IMR-90 (cell line): ENCODE measurements around the gene CCDC152. TPM values are rescaled to one million over a fixed set of nuclear protein-coding genes. Genes with fewer than 3 reads are reported as not detected.

Source experiments
- ATAC-seq: fragments of 200-7000 bp; cut with Tn5 transposase; 2 replicates; pipeline ENCODE4 v1.9.1; 2020; ENCODE audit warnings: low read depth, mild to moderate bottlenecking, moderate library complexity
- BruUV-seq: library from RNA; stranded (reverse); fragments of 400-500 nt; replicated peaks from 2 replicates; lab custom pipeline; 2021; lab: Mats Ljungman, UMichigan
- CTCF ChIA-PET: fragments of 300-600 bp; formaldehyde crosslinking; extraction: SDS; loops from one replicate; lab custom pipeline; 2021; ENCODE audit warnings: antibody characterized with exemption; lab: Yijun Ruan, JAX
- POLR2A ChIA-PET: fragments of 300-600 bp; sonication (Branson Sonifier 250); formaldehyde crosslinking; loops from one replicate; lab custom pipeline; 2022; ENCODE audit warnings: antibody characterized with exemption; ENCODE audit not compliant: unreplicated experiment; lab: Charles Lee
- DNase-seq: peaks from one replicate; pipeline ENCODE4 v3.0.0; 2013
- H2AFZ ChIP-seq: replicated peaks from 2 replicates; pipeline ENCODE3; 2013; ENCODE audit warnings: low read length, mild to moderate bottlenecking; ENCODE audit not compliant: poor library complexity
- H2AK5ac ChIP-seq: 2 replicates; pipeline ENCODE4 v1.6.1; 2013; ENCODE audit warnings: low read depth, low read length, inconsistent platforms
- H2AK9ac ChIP-seq: replicated peaks from 2 replicates; pipeline ENCODE3; 2013; ENCODE audit warnings: mild to moderate bottlenecking, low read depth, low read length, moderate library complexity; ENCODE audit not compliant: poor library complexity
- H2BK120ac ChIP-seq: 2 replicates; pipeline ENCODE4 v1.6.1; 2013; ENCODE audit warnings: low read depth, low read length, inconsistent platforms
- H2BK15ac ChIP-seq: 3 replicates; pipeline ENCODE4 v1.6.1; 2013; ENCODE audit warnings: low read depth, low read length, inconsistent platforms
- H2BK20ac ChIP-seq: 2 replicates; pipeline ENCODE4 v1.6.1; 2013; ENCODE audit warnings: low read depth, mild to moderate bottlenecking, inconsistent platforms, low read length, moderate library complexity
- H2BK5ac ChIP-seq: 2 replicates; pipeline ENCODE4 v1.6.1; 2013; ENCODE audit warnings: mild to moderate bottlenecking, low read depth, low read length, inconsistent platforms; ENCODE audit not compliant: poor library complexity, severe bottlenecking
- H3K14ac ChIP-seq: replicated peaks from 2 replicates; pipeline ENCODE4 v1.6.1; 2013; ENCODE audit warnings: low read depth, low read length, inconsistent platforms
- H3K18ac ChIP-seq: 2 replicates; pipeline ENCODE4 v1.6.1; 2013; ENCODE audit warnings: low read depth, low read length, control low read depth
- H3K23ac ChIP-seq: 2 replicates; pipeline ENCODE4 v1.6.1; 2013; ENCODE audit warnings: low read depth, low read length, inconsistent platforms
- H3K27ac ChIP-seq: 2 replicates; pipeline ENCODE4 v1.5.1; 2013; ENCODE audit warnings: mild to moderate bottlenecking, control low read depth, low read length; ENCODE audit not compliant: insufficient read depth
- H3K27me3 ChIP-seq: 2 replicates; pipeline ENCODE4 v1.6.1; 2013; ENCODE audit warnings: low read length; ENCODE audit not compliant: control insufficient read depth, insufficient read depth
- H3K36me3 ChIP-seq: 2 replicates; pipeline ENCODE4 v1.6.1; 2013; ENCODE audit warnings: low read length, mixed read lengths; ENCODE audit not compliant: control insufficient read depth, insufficient read depth
- H3K4ac ChIP-seq: 2 replicates; pipeline ENCODE4 v1.6.1; 2013; ENCODE audit warnings: low read depth, low read length, inconsistent platforms
- H3K4me1 ChIP-seq: 2 replicates; pipeline ENCODE4 v1.6.1; 2013; ENCODE audit warnings: low read length, mixed read lengths; ENCODE audit not compliant: control insufficient read depth, insufficient read depth
- H3K4me2 ChIP-seq: 2 replicates; pipeline ENCODE4 v1.6.1; 2013; ENCODE audit warnings: low read depth, mild to moderate bottlenecking, control low read depth, low read length, moderate library complexity
- H3K4me3 ChIP-seq: 2 replicates; pipeline ENCODE4 v1.5.1; 2013; ENCODE audit warnings: low read depth, mild to moderate bottlenecking, control low read depth, low read length, moderate library complexity; ENCODE audit not compliant: insufficient read depth
- H3K56ac ChIP-seq: 2 replicates; pipeline ENCODE4 v1.6.1; 2013; ENCODE audit warnings: low read length, inconsistent platforms; ENCODE audit not compliant: insufficient read depth; ENCODE audit errors: extremely low read depth
- H3K79me1 ChIP-seq, 2 experiments: 2 replicates each; pipeline ENCODE4 v1.6.1; 2013; ENCODE audit warnings: low read length in 2 of 2, inconsistent platforms in 1 of 2, low read depth in 1 of 2
- H3K9ac ChIP-seq: 2 replicates; pipeline ENCODE4 v1.6.1; 2013; ENCODE audit warnings: low read depth, low read length, control low read depth
- H3K9me1 ChIP-seq: 2 replicates; pipeline ENCODE4 v1.6.1; 2013; ENCODE audit warnings: low read length, inconsistent platforms; ENCODE audit not compliant: insufficient read depth
- H3K9me3 ChIP-seq: 2 replicates; pipeline ENCODE4 v1.6.1; 2013; ENCODE audit warnings: low read length; ENCODE audit not compliant: control insufficient read depth, insufficient read depth
- H4K20me1 ChIP-seq: 2 replicates; pipeline ENCODE4 v1.6.1; 2013; ENCODE audit warnings: low read length, inconsistent platforms; ENCODE audit not compliant: insufficient read depth
- H4K5ac ChIP-seq: 2 replicates; pipeline ENCODE4 v1.6.1; 2013; ENCODE audit warnings: mild to moderate bottlenecking, low read depth, low read length, control low read depth
- H4K8ac ChIP-seq, 2 experiments: 2 replicates each; pipeline ENCODE4 v1.6.1; 2013; ENCODE audit warnings: low read depth in 2 of 2, low read length in 2 of 2, control low read depth in 1 of 2, inconsistent platforms in 1 of 2
- H4K91ac ChIP-seq: 2 replicates; pipeline ENCODE4 v1.6.1; 2013; ENCODE audit warnings: low read depth, low read length, inconsistent platforms; ENCODE audit not compliant: insufficient read depth
- CHD1 ChIP-seq: IDR thresholded peaks from 2 replicates; pipeline ENCODE4 v1.6.1; 2012; ENCODE audit warnings: low read depth, low read length, improper control_type of control experiment
- NFE2L2 ChIP-seq: fragments of 150-350 bp; IDR thresholded peaks from 2 replicates; pipeline ENCODE4 v1.6.1; 2016; ENCODE audit warnings: low read depth, mild to moderate bottlenecking, low read length
- POLR2A ChIP-seq: IDR thresholded peaks from 2 replicates; pipeline ENCODE4 v1.6.1; 2012; ENCODE audit warnings: mild to moderate bottlenecking, low read depth, low read length
- RAD21 ChIP-seq: IDR thresholded peaks from 2 replicates; pipeline ENCODE4 v1.6.1; 2012; ENCODE audit warnings: low read length, improper control_type of control experiment
- RCOR1 ChIP-seq: IDR thresholded peaks from 2 replicates; pipeline ENCODE4 v1.6.1; 2012; ENCODE audit warnings: mild to moderate bottlenecking, low read length, improper control_type of control experiment; ENCODE audit not compliant: insufficient replicate concordance
- RFX5 ChIP-seq: IDR thresholded peaks from 2 replicates; pipeline ENCODE4 v1.8.0; 2012; ENCODE audit warnings: low read depth, mild to moderate bottlenecking, low read length, moderate library complexity
- USF2 ChIP-seq: fragments of 150-350 bp; IDR thresholded peaks from 2 replicates; pipeline ENCODE4 v1.6.1; 2017; ENCODE audit warnings: mild to moderate bottlenecking, antibody characterized with exemption, low read length, low read depth
- WGBS, 2 experiments: methylation state at CpG; one replicate each; pipeline versions ENCODE4 v1.1.5 to v1.1.7; 2013; ENCODE audit warnings: missing lambda C conversion rate in 2 of 2; ENCODE audit not compliant: insufficient read length in 1 of 2; ENCODE audit errors: extremely low coverage in 2 of 2; 5-methylcytosine and 5-hydroxymethylcytosine counted together
- dilution Hi-C: fragments of 300-500 bp; cut with HindIII; formaldehyde crosslinking; loops from one replicate; pipeline ENCODE4 v1.14.3; 2018; ENCODE audit warnings: low sequenced_read_pairs; ENCODE audit not compliant: unreplicated experiment
- in situ Hi-C: fragments of 300-500 bp; cut with MboI; formaldehyde crosslinking; loops from 3 replicates; pipeline ENCODE4 v1.14.3; 2019; ENCODE audit warnings: low sequenced_read_pairs, inconsistent platforms, mixed read lengths
- intact Hi-C: fragments of 100-400 bp; cut with micrococcal nuclease; formaldehyde crosslinking; loops from 2 replicates; pipeline ENCODE4 v1.10.0; 2022
- polyA plus RNA-seq, 3 experiments: library from polyadenylated mRNA; depleted of rRNA; stranded (reverse); fragments of >200 nt; gene quantifications; 2 replicates each; pipeline ENCODE4 v1.2.3, GENCODE V29; 2012; ENCODE audit warnings: low replicate concordance in 1 of 3
- total RNA-seq: library from RNA; depleted of rRNA; stranded (reverse); fragments of >200 nt; gene quantifications from 2 replicates; pipeline ENCODE4 v1.2.3, GENCODE V29; 2012

Gene CCDC152
- total and polyA plus RNA-seq, 2 of the 4 experiments (the other 2 are of a cell fraction), result 0.87 to 0.90 TPM

GRCh38 chr5:42842921-42843641, 86.5 kb downstream of the CCDC152 start:
- CTCF ChIA-PET, result no interaction called here
- Histone ChIP-seq H3K4me2 (no peak overlapping the region), H3K27me3 (no peaks in the 10 kb centered on the region), H4K20me1 (no peaks in the 10 kb centered on the region), H3K36me3 (no peaks in the 10 kb centered on the region), H3K56ac (no peak overlapping the region), H3K4me3 (no peak overlapping the region), H3K27ac (no peak overlapping the region), H2AK5ac (no peak overlapping the region), H4K8ac (no peak overlapping the region), H3K9ac (no peak overlapping the region), H2BK120ac (no peak overlapping the region), H4K91ac (no peak overlapping the region), H2AFZ (no peak overlapping the region), H3K4ac (no peak overlapping the region), H4K5ac (no peak overlapping the region), H2BK15ac (no peak overlapping the region), H3K23ac (no peak overlapping the region), H3K9me3 (no peaks in the 10 kb centered on the region), H3K9me1 (no peaks in the 10 kb centered on the region), H3K18ac (no peak overlapping the region), H3K14ac (no peak overlapping the region), H3K79me1 (no peaks in the 10 kb centered on the region), H3K4me1 (peaks cover 4% of the 10 kb centered on the region; the same call in 1 of the 2 replicates), H2AK9ac (no peak overlapping the region), H2BK5ac (no peak overlapping the region), H2BK20ac (no peak overlapping the region)
- BruUV-seq, result no TSS peak
- no peak for TF ChIP-seq RFX5
- TF ChIP-seq NFE2L2, result no peak
- TF ChIP-seq RCOR1, result no peak
- TF ChIP-seq USF2, result no peak
- no peak for TF ChIP-seq RAD21
- no peak for TF ChIP-seq POLR2A
- TF ChIP-seq CHD1, result no peak
- dilution Hi-C loops (no loop called here), intact Hi-C loops (no loop called here), in situ Hi-C loops (no loop called here)
- POLR2A ChIA-PET, result no interaction called here
- WGBS, 2 experiments, result no CpG with 5 or more reads among the region's 4 CpGs
- DNase-seq (no peak), ATAC-seq (no peak)
